ENCODE measurements around the gene PHKG1.
"Not testable (repeated sequence)": the region's sequence is repeated elsewhere in the genome, so short reads cannot be mapped to it uniquely, and the experiment has no call there.

PHKG1 gene

DNA sequence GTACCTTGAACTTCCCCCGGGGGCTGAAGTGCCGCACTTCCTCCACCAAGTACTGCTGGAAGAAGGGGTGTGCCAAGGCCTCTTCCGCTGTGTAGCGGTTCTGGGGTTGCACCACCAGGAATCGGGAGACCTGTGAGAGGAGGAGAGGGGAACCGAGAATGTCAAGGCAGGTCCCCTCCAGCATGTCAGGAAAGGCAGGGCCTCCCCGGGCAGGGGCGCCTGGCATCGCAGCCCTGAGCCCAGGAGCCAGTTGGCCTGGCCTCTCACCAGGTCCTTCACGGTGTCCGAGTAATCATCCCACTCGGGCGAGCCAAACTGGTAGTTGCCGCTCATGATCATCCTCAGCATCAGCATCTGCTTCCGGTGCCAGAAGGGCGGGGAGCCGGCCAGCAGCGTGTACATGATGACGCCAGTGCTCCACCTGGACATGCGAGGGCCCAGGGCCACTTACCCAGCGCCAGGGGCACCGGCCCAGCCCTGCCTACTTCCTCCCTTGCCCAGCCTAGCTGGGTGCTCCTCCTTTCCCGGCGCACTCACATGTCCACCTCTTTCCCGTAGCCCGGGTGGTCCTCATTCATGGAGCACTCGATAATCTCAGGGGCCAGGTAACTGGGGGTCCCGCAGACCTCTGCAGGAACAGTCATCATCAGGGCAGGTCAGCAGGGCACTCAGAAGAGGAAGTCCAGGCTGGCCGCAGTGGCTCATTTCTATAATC is 11.0 kb downstream of the PHKG1 start:
- DNase-seq = no peak

DNA sequence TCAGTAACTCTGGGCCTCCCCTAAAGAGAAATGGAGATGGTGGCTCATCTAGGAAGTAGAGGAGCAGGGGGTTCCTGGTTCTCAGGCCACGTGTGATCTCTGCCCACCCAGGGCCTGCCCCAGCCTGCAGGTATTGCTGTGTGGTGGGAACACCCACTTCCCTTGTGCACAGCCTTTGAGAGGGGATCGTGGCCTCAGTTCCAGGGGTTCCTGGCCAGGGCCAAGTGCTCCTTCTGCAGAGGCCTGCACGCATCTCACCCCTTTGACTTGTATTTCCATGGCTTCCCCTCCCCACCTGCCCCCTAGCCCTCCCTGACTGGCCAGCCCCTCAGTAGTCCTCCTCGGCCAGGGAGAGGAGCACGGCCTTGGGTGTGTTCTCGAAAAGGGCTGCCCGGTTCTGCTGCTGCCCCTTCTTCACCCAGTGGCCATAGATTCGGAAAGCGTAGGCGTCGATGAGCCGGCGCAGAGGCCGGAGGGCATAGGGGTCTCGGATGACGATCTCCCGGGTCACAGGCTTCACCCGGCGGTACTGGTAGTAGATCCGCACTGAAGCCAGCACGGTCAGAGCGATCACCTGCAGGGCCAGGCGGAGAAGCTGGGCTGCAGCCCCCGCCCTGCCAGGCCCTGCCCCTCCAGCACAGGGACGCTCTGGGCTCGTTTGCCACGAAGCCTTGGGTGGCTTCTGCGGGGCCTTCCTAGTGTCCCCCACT is 11.9 kb downstream of the PHKG1 start:
- not testable (repeated sequence) for DNase-seq

DNA sequence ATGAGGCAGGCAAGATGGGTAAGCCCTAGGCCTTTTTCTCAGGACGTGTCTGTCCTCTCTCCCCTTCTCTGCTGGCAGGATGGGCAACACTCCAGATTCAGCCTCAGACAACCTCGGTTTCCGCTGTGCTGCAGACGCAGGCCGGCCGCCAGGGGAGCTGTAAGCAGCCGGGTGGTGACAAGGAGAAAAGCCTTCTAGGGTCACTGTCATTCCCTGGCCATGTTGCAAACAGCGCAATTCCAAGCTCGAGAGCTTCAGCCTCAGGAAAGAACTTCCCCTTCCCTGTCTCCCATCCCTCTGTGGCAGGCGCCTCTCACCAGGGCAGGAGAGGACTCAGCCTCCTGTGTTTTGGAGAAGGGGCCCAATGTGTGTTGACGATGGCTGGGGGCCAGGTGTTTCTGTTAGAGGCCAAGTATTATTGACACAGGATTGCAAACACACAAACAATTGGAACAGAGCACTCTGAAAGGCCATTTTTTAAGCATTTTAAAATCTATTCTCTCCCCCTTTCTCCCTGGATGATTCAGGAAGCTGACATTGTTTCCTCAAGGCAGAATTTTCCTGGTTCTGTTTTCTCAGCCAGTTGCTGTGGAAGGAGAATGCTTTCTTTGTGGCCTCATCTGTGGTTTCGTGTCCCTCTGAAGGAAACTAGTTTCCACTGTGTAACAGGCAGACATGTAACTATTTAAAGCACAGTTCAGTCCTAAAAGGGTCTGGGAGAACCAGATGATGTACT is 13.1 kb downstream of the PHKG1 start:
- no peak for DNase-seq

DNA sequence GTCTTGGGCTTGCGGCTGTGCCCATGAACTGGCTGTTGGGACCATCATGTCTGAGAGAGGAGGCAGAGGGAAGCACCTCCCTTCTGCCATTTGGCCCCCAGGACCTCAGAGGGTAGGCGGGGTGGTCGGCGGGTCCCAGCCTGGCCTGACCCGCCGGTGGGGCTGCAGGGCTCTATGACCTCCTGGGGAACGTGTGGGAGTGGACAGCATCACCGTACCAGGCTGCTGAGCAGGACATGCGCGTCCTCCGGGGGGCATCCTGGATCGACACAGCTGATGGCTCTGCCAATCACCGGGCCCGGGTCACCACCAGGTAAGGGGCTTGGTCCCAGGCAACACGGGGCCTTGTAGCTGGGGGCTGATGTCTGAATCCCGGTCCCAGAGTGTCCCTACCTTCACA is 14.6 kb downstream of the PHKG1 start:
- DNase-seq = no peak

DNA sequence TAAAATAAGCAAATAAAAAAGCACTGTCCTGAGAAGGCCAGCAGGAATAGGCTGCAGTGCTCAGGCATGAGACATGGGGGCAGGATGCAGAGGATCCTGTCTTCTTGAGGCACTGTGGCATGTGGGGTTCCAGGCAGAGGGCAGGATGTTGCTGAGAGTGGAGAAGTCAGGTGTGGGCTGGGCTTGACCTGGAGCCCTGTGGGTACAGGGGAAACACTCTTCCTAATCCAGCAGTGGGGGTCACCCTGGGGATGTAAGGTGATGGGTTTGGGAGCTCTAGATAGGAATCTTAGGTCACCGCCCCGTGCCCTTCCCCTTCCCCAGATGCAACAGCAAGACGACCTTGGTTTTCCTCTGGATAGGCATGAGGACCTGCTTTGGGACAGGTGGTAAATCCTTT is 15.1 kb downstream of the PHKG1 start:
- DNase-seq = no peak

DNA sequence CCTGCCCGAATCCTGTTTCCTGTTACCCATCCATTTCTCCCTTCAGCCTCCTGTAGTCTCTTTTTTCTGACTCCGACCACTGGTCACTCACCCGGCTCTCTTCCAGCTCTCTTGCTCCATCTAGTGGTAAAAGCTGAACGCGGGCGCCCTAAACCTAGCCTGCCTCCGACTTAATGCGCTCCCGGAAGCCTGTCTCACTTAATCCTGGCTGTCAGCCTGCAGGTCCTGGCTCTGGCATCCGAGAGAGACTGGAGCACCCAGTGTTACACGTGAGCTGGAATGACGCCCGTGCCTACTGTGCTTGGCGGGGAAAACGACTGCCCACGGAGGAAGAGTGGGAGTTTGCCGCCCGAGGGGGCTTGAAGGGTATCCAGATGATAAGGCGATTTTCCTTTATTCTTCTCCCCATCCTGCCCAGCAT is 18.4 kb downstream of the PHKG1 start:
- peak; percentile 83 for DNase-seq

DNA sequence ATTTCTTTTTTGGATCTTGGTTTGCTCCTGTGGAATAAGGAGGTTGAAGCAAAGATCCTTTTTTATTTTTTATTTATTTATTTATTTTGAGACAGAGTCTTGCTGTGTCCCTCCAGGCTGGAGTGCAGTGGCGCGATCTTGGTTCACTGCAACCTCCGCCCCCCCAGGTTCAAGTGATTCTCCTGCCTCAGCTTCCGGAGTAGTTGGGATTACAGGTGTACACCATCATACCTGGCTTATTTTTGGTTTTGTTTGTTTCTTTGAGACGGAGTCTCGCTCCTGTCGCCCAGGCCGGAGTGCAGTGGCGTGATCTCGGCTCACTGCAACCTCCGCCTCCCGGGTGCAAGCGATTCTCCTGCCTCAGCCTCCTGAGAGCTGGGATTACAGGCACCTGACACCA is 26.4 kb downstream of the PHKG1 start:
- DNase-seq = not testable (repeated sequence)

DNA sequence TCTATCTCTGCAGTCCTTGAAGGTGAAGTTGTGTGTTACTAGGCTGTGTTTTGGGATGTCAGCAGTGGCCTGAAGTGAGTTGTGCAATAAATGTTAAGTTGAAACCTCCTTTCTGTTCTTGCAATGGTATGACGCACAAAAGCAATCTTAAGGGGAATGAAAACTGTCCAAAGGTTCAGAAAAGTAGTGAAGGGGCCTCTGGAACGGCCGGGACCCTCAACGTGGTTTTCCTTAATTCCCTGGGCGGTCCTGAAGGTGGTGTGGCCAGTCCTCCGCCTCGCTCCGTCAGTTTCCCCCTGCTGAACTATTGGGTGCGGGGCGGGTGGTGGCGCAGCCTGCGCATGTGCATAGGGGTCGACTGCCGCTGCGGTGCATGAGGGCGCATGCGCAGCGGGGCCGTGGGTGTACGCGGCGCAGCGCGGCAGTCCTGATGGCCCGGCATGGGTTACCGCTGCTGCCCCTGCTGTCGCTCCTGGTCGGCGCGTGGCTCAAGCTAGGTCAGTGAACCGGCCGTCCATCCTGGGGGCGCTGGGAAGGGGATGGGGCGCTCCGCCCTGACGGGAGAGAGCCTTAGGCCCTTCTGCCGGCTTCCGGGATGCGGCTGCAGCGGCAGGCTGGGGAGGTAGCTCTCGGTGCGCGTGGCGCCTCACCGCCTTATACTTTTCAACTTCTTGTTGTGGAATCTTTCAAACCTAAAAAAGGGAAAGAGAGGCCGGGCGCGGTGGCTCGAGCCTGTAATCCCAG is 28.7 kb downstream of the PHKG1 start, which contains the start of gene SUMF2:
Gene SUMF2 (plus strand): TSS at position 405 of the 744 bp plus-strand sequence. CDS start 26 bp downstream, at position 431.
- peak; percentile 93 for DNase-seq

DNA sequence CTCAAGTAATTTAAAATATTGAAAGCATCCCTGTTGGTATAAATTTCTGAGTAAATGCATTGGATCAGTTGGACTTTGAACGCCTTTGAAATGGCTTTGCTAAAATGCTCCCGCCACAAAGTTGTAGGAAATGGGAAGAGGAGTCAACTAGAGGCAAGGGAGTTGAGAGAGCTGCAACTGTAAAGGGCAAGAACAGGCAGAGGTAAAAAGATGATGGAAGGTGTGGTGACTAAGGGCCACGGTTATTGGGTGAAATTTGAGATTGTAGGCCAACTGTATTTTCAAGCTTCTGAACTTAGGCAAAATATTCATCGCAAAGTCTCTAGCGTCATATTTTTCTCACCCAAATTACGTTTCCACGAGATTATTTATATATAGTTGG is 29.3 kb downstream of the PHKG1 start:
- DNase-seq = no peak

DNA sequence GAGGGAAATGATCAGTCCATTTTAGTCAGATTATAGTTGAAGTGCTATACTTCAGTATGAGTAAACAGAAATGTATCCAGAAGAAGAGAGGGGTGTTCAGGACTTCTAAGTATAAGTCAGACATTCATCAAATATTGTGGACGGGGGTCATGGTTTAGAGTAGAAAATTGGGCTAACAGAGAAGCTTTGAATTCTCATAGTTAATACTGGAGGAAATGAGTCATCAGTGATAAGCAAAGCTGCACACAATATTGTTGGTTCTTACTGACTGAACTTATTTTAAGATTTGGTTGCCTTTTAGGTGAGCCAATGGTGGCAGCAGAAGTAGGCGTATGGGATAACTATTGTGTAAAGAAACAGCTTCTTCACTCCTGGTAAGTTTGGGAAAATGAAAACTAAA is 30.4 kb downstream of the PHKG1 start:
- peak; percentile 32 for DNase-seq

DNA sequence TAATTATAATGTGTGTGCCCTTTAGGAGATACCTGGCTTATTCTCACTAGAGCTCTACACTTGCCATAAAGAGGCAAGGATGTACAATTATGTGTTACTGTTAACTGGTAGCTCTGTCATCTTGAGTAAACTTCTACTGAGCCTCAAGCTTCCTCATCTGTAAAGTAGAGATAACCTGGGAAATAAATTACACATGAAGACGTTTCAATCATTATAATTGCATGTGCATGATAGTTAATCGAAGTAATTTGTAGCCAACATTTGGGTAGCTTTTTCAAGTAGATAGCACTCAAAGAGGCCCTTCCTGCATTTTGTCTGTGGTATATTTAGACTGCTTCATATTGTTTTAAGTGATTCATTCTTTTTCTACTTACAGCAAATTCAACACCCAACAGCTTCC is 38.8 kb downstream of the PHKG1 start:
- no peak for DNase-seq

DNA sequence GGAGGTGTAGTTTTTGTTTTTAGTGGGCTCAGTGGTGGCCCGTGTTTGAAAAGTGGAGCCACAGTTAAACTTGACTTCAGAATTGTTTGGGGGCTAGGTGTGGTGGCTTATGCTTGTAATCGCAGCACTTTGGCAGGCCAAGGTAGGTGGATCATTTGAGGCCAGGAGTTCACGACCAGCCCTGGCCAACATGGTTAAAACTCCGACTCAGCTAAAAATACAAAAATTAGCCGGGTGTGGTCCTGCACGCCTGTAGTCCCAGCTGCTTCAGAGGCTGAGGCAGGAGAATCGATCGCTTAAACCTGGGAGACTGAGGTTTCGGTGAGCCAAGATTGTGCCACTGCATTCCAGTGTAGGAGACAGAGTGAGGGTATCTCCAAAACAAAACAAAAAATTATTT is 39.4 kb downstream of the PHKG1 start:
- no peak for DNase-seq

DNA sequence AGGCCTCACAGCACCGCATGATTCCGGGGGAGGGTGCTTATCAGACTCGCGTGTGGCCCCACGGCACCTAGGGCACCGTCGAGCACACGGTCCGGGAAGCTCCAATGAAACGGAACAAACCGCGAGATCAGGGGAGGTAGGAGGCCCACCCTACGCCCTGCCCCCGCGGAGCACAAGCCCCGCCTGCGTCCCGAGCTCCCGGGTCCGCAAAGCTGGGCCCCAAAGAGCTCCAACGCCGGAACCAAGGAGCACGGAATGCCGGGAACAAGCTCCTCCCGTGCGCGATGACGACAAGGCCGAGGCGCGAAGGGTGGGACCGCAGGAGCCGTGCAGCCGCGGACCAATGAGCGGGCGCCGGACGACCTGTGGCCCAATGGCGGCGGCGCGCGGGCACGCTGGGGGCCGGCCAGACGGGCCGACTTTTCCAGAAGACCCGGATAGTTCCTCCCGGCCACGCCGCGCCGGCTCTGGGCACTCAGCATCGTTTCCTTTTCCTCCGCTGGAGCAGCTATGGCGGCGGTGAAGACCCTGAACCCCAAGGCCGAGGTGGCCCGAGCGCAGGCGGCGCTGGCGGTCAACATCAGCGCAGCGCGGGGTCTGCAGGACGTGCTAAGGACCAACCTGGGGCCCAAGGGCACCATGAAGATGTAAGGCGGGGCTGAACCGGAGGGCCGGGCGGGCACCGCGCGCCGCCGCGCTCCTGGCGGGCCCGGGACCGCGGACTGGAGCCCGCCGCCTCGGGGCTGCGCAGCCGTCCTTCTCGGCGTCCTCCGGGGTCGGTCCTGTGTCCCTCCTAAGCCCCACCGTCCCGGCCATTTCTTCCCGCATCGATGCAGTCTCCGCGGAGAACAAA is 41.2 kb downstream of the PHKG1 start, which contains the start of the genes CCT6A and PSPH:
Gene CCT6A (plus strand): TSS at position 427 of the 853 bp plus-strand sequence. CDS start 84 bp downstream, at position 511.
Gene PSPH (minus strand): TSS at position 106 of the 853 bp plus-strand sequence. CDS start 30,232 bp downstream, outside the sequence.
- peak; percentile 98 for DNase-seq

DNA sequence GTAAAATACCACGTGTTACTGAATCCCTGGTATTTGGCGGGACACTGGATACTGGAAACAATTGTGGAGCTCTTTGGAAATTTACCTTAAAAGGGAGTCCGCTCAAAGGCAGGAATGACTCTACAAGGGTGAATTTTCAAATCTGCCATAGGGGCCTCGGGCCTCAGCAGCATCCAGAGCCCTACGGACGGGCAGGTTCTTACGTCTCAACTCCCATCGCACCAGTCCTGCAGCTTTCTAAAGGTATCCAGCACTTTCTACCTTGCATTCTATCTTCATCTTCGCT is 41.8 kb downstream of the PHKG1 start:
- DNase-seq = no peak

DNA sequence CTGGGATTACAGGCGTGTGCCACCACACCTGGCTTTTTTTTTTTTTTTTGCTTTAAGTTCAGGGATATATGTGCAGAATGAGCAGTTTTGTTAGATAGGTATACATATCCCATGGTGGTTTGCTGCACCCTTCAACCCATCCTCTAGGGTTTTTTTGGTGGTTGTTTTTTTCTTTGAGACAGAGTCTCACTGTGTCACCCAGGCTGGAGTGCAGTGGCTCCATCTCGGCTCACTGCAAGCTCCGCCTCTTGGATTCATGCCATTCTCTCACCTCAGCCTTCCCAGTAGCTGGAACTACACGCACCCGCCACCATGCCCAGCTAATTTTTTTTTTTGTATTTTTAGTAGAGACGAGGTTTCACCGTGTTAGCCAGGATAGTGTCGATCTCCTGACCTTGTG is 44.0 kb downstream of the PHKG1 start:
- DNase-seq = not testable (repeated sequence)

DNA sequence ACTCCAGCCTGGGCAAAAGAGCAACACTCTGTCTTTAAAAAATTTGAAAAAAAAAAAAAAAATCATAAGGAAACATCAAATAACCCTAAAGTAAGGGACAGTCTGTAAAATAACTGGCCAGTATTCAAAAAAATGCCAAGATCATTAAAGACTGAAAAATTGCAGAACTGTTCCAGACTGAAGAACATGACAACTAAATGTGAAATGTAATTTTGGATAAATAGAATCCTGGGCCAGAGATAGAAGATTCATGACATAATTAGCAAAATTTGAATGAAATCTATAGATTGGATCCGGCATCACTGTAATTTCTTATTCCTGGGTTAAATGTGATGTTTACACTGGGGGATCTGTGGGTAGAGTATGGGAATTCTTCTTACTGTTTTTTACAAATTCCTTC is 44.5 kb downstream of the PHKG1 start:
- no peak for DNase-seq

DNA sequence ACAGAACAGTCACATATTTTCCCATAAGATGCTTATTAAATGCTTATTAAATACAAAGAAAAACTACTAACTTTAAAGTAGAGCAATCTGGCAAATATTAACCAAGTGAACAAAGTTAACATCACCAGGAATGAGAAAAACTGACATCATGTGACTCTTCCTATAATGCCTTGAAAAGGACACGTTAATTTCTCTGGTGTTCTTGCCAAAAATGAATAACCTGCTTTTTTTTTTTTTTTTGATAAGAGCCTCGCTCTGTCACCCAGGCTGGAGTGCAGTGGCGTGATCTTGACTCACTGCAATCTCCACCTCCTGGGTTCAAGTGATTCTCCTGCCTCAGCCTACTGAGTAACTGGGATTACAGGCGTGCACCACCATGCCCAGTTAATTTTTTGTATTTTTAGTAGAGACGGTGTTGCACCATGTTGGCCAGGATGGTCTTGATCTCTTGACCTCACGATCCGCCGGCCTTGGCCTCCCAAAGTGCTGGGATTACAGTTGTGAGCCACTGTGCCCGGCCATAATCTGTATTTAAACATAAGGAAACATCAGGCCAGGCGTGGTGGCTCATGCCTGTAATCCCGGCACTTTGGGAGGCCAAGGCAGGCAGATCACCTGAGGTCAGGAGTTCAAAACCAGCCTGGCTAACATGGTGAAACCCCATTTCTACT is 45.2 kb downstream of the PHKG1 start:
- DNase-seq = not testable (repeated sequence)

DNA sequence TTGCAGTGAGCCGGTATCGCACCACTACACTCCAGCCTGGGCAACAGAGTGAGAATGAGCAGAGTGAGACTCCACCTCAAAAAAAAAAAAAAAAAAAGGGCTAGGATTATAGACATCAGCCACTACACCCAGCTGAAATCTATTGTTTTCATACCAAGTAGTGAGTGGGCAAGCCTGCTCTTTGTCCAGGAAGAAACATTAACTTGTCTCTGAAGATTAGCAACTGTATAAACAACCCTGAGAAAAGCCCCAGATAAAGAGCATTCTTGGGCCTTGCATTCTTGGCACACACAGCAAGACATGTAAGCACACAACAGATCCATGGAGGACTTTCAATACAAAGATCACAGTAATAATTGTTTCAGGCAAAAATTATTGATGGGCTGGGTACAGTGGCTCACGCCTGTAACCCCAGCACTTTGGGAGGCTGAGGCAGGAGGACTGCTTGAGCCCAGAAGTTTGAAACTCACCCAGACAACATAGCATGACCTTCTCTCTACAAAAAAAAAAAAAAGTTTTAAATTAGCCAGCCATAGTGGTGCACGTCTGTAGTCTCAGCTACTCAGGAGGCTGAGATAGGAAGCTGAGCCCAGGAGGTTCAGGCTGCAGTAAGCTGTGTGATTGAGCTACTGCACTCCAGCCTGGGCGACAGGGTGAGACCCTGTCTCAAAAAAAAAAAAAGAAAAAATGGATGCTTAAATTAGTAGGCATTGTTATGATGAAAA is 45.9 kb downstream of the PHKG1 start:
- DNase-seq = no peak

DNA sequence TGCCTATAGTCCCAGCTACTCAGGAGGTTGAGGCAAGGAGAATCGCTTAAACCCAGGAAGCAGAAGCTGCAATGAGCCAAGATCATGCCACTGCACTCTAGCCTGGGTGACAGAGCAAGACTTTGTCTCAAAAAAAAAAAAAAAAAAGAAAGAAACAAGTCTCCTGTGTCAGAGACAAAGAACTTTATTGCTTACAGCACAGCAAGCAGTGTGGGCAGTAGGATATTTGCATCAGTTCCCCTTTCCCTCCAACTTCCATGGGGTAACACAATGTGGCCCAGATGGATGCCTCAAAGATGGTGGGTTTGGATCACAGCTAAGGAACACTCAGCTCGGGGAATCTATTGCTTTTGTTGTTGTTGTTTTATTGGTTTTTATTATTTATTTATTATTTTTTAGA is 47.0 kb downstream of the PHKG1 start:
- DNase-seq = not testable (repeated sequence)

DNA sequence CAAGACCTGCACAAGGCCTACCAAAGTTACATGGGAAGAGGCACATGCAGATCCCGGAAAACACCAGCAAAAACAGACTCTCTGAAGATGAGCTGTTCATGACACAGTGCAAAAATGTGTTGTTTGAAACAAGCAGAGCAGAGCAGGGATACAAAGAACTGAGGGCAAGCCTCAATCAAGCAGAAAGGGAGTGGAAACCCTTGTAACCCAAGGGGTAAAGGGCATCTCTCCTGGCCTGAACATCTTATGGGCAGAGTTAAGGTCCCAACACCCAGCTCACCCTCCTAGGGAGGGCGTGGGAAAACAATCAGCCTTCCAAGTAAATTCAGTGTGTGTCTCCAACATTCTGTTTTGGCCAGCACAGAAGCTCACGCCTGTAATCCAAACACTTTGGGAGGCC is 52.0 kb downstream of the PHKG1 start:
- no peak for DNase-seq

Data from activated CD4-positive, alpha-beta T cell treated with anti-CD3 and anti-CD28 coated beads, Interleukin-2, Interleukin-6, amounts not matched to agents 100 ng/mL and 50 ng/mL, durations not matched to agents 16 hours and 8 hours (primary cell).